GM19438 (cell line): ENCODE data around the gene PWP2.
"Not testable (repeated sequence)": the region's sequence is repeated elsewhere in the genome, so short reads cannot be mapped to it uniquely, and the experiment has no call there.

Experiments used
- ATAC-seq: cut with Tn5 transposase; IDR thresholded peaks from one replicate; pipeline ENCODE4 v1.9.1; 2021; ENCODE audit warnings: low read depth; ENCODE audit not compliant: unreplicated experiment

Gene PWP2

DNA sequence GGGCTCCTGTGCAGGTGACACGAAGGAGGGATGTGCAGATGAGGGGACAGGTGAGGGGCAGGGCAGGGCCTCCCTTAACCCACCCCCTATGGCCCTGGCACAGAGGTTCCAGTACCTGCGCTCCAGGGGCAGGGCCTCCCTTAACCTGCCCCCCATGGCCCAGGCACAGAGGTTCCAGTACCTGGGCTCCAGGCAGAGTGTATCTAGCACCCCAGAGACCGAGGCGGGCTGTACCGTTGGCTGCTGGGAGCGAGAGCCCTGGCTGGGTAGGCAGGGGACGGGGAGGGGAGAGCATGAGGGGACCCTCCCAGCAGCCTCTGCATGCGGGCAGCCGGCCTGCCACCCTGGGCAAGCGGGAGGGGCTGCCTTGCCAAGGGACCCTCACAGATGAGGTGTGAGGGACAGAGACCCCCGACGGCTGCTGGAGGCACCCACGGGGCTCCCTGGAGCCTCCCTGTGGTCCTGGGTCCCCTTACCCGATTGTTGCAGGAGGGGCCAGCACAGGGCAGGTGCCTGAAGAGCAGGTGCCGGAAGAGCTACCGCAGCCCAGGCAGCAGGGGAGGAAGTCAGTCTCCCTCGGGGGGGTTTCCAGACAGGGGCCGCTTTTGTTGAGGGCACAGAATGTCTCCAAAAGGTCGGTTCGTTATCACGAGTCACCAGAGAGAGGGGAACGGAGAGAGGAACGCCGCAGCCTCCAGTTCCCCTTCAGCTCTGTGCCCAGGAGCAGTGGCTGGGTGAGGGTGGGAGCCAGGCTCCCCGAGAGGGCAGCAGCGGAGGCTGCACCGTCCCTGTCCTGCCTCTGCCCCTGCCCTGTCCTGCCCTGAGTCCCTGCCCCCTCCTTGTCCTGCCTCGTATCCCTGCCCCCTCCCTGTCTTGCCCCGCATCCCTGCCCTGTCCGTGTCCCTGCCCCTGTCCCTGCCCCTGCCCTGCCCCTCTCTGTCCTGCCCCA is 52.4 kb downstream of the PWP2 start:
- not testable (repeated sequence) for ATAC-seq

DNA sequence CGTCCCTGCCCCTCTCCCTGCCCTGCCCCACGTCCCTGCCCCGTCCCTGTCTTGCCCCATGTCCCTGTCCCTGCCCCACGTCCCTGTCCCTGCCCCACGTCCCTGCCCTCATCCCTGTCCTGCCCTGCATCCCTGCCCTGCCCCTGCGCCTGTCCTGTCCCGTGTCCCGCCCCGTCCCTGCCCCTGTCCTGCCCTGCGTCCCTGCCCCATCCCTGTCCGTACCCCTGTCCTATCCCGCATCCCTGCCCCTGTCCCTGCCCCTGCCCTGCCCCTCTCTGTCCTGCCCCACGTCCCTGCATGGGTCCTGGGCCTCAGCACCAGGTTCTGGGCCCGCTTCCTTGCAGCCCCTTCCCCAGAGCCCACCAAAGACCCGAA is 53.1 kb downstream of the PWP2 start:
- not testable (repeated sequence) for ATAC-seq

DNA sequence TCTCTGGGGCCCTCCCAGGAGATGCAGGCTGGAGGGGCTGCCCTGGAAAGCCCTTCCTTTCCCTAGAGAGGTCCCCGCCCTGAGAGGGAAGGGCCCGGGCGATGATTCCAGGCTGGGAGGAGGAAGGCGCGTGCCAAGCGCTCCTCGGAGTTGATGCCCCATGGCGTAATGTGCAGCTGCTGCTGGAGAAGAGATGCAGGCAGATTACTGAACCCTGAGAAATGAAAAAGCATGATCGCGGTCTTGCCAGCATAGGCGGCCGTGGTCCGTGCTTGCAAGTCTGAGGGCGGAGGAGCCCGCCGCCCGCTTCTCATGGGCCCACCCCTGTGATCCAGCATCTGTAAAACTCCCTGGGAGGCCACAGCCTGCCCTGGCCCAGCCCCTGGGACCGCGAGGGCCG is 53.6 kb downstream of the PWP2 start:
- ATAC-seq = not testable (repeated sequence)

DNA sequence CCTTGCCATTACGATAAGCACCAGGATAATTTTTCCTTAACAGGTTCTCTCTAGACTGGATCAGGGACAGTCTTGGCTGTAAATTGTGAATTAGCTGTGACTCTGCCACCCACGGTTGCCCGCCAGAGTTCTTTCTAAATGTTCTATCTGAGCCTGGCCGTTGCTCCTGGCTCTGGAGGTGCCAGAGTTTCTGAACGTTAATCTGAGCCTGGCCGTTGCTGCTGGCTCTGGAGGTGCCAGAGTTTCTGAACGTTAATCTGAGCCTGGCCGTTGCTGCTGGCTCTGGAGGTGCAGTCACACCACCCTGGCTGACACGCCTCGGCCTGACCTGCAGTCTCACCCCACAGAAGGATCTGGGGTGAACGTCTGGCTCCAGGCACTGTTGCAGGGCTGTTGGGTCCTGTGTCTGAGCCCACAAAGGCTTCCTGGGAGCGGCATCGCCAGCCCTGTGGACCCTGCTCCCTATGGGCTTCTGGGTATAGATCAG is 56.0 kb downstream of the PWP2 start:
- ATAC-seq = not testable (repeated sequence)

DNA sequence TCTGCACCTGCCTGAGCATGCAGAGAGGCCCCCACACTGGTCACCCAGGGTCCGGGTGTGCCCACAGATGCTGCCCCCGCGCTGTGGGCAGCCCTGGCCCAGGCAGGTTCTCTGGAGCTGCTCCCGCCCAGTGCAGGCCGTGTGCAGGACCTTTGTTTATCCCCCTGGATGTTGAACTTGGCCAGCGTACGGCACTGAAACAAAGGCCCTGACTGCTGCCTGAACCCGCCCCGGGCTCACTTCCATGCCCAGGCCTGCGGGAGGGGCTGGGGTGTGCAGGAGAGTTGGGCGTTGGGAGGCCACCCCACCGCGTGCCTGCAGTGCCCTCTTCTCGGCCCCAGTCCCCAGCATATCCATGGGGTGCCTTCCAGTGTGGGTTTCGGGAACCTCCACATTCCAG is 58.7 kb downstream of the PWP2 start:
- not testable (repeated sequence) for ATAC-seq

DNA sequence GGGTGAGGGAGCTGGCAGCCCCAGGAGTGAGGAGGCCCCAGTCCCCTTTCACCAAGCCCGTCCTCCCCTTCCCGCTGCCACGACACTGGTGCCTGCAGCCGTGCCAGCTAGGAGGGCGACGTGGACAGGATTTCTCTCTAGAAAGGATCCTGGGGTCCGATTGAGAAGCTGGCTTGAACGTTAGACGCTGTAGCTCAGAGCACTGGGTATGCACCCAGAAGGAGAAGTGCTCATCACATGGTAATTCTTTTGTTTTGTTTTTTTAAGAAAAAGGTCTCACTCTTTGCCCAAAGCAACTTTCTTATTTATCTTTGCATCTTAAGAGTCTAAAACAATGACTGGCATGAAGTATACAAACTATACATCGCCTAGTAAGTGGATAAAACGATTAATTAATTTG is 60.3 kb downstream of the PWP2 start:
- not testable (repeated sequence) for ATAC-seq

DNA sequence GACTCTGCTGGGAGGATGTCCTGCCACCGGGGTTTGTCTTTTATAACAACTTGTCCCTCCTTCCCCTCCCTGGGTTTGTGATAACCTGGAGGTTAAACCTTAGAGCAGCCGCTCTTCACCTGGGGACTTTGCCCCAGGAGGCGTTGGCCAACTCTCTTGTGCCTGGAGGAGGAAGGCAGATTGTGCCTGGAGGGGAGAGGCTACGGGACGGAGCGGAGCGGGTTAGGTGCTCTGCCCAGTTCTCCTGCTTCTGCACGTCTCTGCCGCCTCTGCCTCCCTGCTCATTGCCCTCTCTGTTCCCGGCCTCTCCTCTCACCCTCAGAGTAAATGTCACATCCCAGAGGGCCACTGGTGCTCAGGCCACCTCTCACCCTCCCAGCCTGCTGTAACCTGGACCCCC is 63.1 kb downstream of the PWP2 start:
- ATAC-seq = not testable (repeated sequence)

DNA sequence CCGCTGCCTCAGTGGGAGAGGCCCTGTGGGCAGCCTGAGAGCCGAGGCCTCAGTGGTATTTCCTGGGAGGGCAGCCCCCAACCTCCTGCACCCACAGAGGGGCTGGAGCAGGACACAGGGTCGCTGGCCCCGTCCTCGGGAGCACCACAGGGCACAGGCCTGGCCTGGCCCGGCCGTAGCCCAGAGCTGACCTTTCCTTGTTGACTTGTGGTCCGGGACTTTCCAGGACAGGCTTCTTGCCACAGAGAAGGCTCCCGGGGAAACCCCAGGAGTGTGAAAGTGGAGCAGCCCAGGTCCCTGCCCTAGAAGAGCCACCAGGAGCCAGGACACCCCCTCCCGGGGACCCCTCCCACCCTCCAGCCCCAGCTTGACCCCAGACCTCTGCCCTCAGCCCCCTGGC is 63.7 kb downstream of the PWP2 start:
- ATAC-seq = not testable (repeated sequence)

DNA sequence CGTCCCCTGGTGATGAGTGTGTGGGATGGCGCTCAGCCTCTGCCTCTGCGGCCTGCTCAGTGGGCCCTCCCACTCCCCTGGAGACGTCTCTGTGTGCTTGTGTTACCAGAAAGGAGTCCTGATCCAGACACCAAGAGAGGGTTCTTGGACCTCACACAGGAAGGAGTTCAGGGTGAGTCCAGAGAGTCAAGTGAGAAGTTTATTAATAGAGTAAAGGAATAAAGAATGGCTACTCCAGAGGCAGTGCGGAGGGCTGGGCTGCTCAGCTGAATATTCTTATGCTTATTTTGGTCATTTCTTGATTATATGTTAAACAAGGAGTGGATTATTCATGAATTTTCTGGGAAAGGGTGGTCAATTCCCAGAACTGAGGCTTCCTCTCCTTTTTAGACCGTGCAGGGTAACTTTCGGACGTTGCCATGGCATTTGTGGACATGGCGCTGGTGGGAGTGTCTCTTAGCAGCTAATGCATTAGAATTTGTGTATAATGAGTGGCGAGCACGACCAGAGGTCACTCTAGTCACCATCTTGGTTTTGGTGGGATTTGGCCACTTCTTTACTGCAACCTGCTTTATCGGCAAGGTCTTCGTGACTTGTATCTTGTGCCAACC is 64.9 kb downstream of the PWP2 start:
- not testable (repeated sequence) for ATAC-seq

DNA sequence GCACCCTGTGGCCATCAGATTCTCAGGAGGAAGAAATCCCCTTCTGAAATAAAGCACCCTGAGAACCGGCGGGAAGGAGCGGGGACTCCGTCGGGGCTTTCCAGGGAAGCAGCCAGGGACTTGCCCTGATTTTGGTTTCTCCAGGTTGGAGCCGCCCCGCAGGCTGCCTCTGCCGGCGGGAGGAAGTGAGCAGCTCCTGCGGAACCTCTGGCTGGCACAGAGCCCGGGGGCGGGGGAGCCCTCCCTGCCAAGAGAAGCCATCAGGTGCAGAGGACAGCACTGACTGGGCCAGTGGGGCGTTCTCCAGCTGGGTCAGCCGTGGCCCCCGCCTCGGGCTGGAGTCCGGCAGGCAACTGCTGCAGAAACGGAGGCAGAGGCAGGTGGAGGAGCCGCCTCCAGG is 65.5 kb downstream of the PWP2 start:
- not testable (repeated sequence) for ATAC-seq

DNA sequence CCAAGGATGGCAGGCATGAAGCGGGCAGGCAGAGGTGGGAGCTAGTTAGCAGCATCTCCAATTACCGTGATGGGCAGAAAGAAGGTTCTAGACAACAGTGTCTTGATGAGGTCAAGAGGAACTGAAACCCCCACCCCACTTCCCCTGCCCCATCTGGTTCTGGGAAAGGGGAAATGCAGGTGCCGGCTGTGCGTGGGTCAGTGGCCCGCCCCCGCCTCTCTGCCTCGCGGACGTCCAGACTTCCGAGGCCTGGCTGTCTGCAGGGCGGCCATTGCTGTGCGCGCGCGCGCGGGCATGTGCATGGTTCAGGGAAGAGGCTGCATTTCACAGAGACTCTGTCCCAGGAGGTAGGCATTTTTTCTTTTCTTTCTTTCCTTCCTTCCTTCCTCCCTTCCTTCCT is 68.0 kb downstream of the PWP2 start:
- ATAC-seq = not testable (repeated sequence)

DNA sequence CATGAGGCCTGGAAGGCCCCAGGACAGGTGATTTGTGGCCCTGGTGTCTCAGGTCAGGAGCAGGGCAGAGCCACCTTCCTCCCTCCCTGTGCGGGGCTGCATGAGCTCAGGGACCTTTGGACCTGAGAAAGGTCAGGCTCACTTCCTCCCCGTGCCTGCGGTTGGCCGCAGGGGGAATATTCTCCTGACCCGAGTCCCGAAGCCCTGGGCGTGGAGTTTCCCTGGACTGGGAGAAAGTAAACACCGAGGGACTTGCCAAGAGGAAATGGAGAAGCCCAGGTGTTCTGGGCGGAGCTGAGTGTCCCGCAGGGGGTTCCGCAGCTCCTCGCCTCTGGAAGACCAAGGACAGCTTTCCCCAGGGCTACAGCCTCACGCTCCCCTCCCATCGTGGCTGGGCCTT is 68.9 kb downstream of the PWP2 start:
- not testable (repeated sequence) for ATAC-seq
